ENCODE results near the gene FCAMR. TPM values are rescaled to one million over a fixed set of nuclear protein-coding genes. Genes with fewer than 3 reads are reported as not detected.

Gene FCAMR
- total RNA-seq, 1 donor from 2014 or later: not detected

DNA sequence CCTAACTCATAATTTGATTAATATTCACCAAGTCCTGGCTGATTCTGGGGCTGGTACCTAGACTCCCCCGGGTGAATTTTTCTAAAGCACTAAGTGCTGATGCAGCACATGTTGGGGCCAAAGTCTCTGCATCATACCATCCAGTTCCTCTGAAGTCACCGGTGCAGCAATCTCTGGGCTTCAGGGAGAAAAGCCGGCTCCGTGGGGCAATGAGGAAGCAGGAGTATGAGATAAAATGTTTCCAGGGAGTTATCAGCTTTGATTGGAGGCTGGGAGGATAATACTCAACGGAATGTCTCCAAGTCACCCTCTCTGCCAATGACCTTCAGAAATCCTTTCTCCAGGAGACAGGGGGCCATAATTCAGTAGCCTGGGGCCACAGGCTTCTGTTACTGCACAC lies 1.2 kb downstream of the FCAMR start:
- H3K27ac Mint-ChIP-seq (ENCODE audit: unreplicated experiment): no peak overlapping the region
- peaks cover 8% of the 10 kb centered on the region for H3K4me1 Mint-ChIP-seq (ENCODE audit: unreplicated experiment)
- no peak for DNase-seq (ENCODE audit: low spot score)
- H3K4me3 Mint-ChIP-seq (ENCODE audit: unreplicated experiment): no peak overlapping the region
- H3K27me3 Mint-ChIP-seq (ENCODE audit: unreplicated experiment): peaks cover 3% of the 10 kb centered on the region
- TF ChIP-seq, protein P1, sequence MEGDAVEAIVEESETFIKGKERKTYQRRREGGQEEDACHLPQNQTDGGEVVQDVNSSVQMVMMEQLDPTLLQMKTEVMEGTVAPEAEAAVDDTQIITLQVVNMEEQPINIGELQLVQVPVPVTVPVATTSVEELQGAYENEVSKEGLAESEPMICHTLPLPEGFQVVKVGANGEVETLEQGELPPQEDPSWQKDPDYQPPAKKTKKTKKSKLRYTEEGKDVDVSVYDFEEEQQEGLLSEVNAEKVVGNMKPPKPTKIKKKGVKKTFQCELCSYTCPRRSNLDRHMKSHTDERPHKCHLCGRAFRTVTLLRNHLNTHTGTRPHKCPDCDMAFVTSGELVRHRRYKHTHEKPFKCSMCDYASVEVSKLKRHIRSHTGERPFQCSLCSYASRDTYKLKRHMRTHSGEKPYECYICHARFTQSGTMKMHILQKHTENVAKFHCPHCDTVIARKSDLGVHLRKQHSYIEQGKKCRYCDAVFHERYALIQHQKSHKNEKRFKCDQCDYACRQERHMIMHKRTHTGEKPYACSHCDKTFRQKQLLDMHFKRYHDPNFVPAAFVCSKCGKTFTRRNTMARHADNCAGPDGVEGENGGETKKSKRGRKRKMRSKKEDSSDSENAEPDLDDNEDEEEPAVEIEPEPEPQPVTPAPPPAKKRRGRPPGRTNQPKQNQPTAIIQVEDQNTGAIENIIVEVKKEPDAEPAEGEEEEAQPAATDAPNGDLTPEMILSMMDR (IDR thresholded peaks at IDR 0.05; ENCODE audit: unreplicated experiment): no peak
- no peaks in the 10 kb centered on the region for H3K9me3 Mint-ChIP-seq (ENCODE audit: unreplicated experiment)
- no peaks in the 10 kb centered on the region for H3K36me3 Mint-ChIP-seq (ENCODE audit: low read depth, unreplicated experiment)

DNA sequence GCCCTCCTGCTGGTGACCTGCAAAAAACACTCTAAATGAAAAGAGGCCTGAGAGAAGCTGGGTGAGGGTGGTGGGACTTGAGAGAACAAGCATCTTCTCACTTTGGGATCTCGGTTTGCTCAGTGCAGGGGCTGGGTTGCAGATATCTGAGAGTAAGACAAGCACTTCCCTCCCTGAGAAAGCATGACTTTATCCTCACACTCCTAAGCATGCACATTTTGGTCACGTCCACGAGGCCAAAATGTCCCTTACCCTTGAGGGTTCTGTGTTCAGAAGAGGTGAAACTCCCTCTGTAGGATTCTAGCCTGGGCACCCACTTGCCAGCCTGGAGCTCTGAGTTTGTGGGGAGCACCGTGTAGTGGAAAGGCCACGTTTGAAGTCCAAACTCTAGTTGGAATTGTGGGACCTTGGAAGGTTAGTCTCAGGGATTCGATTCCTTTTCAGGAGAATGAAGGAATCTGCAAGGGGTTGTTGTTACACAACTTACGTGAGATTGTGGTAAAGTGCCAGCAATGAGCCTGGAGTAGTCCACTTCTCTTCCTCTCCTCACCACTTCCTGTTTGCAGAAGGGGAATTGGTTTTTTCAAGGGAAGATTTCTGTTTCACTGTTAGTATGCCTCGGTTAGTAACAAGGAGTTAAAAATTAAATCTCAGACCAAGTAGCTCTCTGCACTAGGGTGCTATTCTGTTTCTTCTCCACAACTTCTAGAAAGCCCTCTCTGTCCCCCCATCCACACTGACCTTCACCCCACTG lies 3.0 kb downstream of the FCAMR start:
- Mint-ChIP-seq H3K27me3 (ENCODE audit: unreplicated experiment) (peaks cover 5% of the 10 kb centered on the region), H3K4me3 (ENCODE audit: unreplicated experiment) (no peak overlapping the region), H3K36me3 (ENCODE audit: low read depth, unreplicated experiment) (no peaks in the 10 kb centered on the region), H3K9me3 (ENCODE audit: unreplicated experiment) (no peaks in the 10 kb centered on the region), H3K27ac (ENCODE audit: unreplicated experiment) (no peak overlapping the region), H3K4me1 (ENCODE audit: unreplicated experiment) (peaks cover 8% of the 10 kb centered on the region)
- DNase-seq (ENCODE audit: low spot score): no peak
- TF ChIP-seq, protein P1 (IDR thresholded peaks at IDR 0.05; ENCODE audit: unreplicated experiment): no peak

DNA sequence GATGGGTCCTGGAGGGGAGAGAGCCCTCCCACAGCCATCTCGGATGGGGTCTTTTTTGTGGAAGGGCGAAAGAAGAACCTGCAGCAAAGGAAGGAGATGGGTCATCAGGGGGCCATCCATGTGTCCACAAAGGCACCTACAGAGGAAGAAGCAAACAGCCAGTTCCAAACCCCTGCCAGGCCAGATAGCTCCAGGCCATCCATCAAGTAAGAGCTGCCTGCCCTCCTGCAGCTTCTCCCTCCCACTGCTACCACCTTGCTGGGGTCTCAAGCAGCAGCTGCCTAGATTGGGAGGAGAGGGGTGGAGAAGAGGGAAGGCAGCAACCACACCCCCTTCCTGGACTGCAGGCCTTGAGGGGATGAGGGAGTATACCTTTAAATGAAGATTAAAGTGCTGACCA lies 4.5 kb downstream of the FCAMR start:
- Mint-ChIP-seq H3K4me1 (ENCODE audit: unreplicated experiment) (peaks cover 8% of the 10 kb centered on the region), H3K27me3 (ENCODE audit: unreplicated experiment) (peaks cover 6% of the 10 kb centered on the region), H3K36me3 (ENCODE audit: low read depth, unreplicated experiment) (no peaks in the 10 kb centered on the region), H3K27ac (ENCODE audit: unreplicated experiment) (no peak overlapping the region), H3K4me3 (ENCODE audit: unreplicated experiment) (no peak overlapping the region), H3K9me3 (ENCODE audit: unreplicated experiment) (no peaks in the 10 kb centered on the region)
- TF ChIP-seq, protein P1 (IDR thresholded peaks at IDR 0.05; ENCODE audit: unreplicated experiment): no peak
- no peak for DNase-seq (ENCODE audit: low spot score)

DNA sequence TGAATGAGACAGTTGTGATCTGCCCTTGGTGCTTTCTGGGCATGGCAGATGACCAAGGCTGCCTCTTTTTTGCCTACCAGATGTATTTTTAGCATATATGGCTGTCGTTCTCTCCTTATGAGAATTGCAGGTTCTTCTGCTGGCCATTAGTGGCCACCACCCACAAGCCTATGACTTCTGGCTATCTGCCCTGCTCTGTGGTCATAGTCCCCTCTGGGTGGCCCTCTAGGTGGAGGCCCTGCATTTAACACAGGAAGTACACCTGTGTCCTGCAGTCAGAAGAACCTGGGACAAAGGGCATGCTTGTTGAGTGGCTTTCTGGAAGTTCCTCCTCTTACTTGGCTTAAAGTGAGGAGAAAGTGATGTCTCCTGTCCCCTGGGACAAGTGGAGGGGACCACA lies 6.5 kb downstream of the FCAMR start:
- TF ChIP-seq, protein P1 (IDR thresholded peaks at IDR 0.05; ENCODE audit: unreplicated experiment): no peak
- peaks cover 8% of the 10 kb centered on the region for H3K4me1 Mint-ChIP-seq (ENCODE audit: unreplicated experiment)
- no peak overlapping the region for H3K27ac Mint-ChIP-seq (ENCODE audit: unreplicated experiment)
- no peak for DNase-seq (ENCODE audit: low spot score)
- no peak overlapping the region for H3K4me3 Mint-ChIP-seq (ENCODE audit: unreplicated experiment)
- peaks cover 8% of the 10 kb centered on the region for H3K27me3 Mint-ChIP-seq (ENCODE audit: unreplicated experiment)
- no peaks in the 10 kb centered on the region for H3K9me3 Mint-ChIP-seq (ENCODE audit: unreplicated experiment)
- no peaks in the 10 kb centered on the region for H3K36me3 Mint-ChIP-seq (ENCODE audit: low read depth, unreplicated experiment)

DNA sequence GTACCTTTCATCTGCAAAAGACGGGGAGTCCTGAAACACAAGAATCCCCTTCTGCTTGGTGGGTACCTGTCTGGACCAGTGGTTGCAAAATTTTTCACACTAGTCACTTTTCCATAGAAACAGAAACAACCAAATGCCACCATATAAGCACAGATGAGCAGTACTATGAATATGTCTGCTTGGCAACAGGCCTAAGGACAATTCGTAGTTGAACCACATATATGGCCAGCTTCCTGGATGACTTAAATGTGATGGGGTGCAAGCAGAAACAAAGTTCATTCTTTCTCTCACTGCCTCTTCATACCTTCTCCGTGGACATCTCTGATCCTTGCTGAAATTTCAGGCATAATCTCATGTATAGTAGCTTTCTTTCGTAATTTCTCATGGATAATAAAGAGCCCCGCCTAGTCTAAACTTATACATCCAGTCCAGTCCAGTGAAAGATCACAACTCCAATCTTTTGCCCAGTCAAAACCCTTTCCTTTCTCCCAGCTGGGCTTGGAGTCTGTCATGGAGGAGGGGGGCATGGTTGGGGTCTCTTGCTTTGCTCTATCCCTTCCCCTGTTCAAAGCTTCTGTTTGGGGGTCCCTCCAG lies 7.0 kb downstream of the FCAMR start:
- Mint-ChIP-seq H3K27ac (ENCODE audit: unreplicated experiment) (no peak overlapping the region), H3K36me3 (ENCODE audit: low read depth, unreplicated experiment) (no peaks in the 10 kb centered on the region), H3K4me1 (ENCODE audit: unreplicated experiment) (peaks cover 8% of the 10 kb centered on the region), H3K9me3 (ENCODE audit: unreplicated experiment) (no peaks in the 10 kb centered on the region), H3K27me3 (ENCODE audit: unreplicated experiment) (peaks cover 8% of the 10 kb centered on the region), H3K4me3 (ENCODE audit: unreplicated experiment) (no peak overlapping the region)
- TF ChIP-seq, protein P1 (IDR thresholded peaks at IDR 0.05; ENCODE audit: unreplicated experiment): no peak
- no peak for DNase-seq (ENCODE audit: low spot score)
